GM18873 (cell line): ENCODE data around the gene ZDHHC7.

Experiments used
- ATAC-seq: cut with Tn5 transposase; IDR thresholded peaks from one replicate; pipeline ENCODE4 v1.9.1; 2021; ENCODE audit warnings: mild to moderate bottlenecking, moderate library complexity, moderate number of reproducible peaks; ENCODE audit not compliant: unreplicated experiment, low FRiP score

ZDHHC7 gene

DNA sequence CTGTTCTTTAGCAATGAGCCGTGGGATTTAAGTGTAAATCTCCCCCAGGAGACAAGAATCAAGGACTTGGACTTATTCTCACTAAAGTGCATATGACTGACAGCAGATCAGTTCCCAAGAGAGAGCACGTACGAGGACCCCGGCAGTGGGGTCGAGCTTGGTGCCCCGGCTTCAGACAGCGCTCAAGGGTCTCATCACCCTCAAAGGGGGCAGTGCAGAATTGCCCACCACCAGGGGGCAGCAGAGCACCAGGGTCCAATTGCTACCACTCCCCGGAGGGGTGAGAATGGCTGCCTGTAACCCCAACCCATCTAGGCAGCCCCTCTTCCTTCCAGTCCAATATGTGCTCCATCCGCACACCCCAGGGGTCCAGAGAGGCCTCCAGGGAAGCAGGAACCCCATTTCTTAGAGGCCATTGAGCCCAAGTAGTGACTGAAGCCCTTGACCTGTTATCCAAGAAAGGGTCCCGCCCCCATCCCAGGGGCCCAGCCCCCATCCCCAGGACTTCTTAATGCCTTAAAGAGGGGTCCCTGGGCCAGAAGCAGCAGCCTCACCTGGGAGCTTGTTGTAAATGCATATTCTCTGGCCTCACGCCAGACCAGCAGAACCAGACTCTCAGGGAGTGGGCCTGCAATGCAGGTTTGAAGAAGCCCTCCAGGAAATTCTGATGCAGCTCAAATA lies 86.1 kb downstream of the ZDHHC7 start:
- ATAC-seq: no peak

- no peak for ATAC-seq
Measured at GRCh38 chr16:84924331-84925091, 86.8 kb downstream of the ZDHHC7 start.
